BLaER1 treated with 17β-estradiol and CSF1 and Interleukin-3, amounts not matched to agents 10 nM and 100 nM (cell line): ENCODE results near the gene HDDC2.

Source experiments
- H3K27ac ChIP-seq, 11 experiments: shearing (Covaris generic); formaldehyde crosslinking; 2 replicates each; pipeline ENCODE4 v1.8.1; 2022
- H3K27me3 ChIP-seq, 11 experiments: shearing (Covaris generic); formaldehyde crosslinking; 2 replicates each; pipeline ENCODE4 v1.8.1; 2022
- H3K36me3 ChIP-seq, 11 experiments: shearing (Covaris generic); formaldehyde crosslinking; 2 replicates each; pipeline ENCODE4 v1.8.1; 2022
- H3K4me1 ChIP-seq, 10 experiments: shearing (Covaris generic); formaldehyde crosslinking; 2 replicates each; pipeline ENCODE4 v1.8.1; 2022
- H3K4me2 ChIP-seq, 11 experiments: shearing (Covaris generic); formaldehyde crosslinking; 2 replicates each; pipeline ENCODE4 v1.8.1; 2022
- H3K4me3 ChIP-seq, 10 experiments: shearing (Covaris generic); formaldehyde crosslinking; 2 replicates each; pipeline ENCODE4 v1.8.1; 2022
- H3K9ac ChIP-seq, 11 experiments: shearing (Covaris generic); formaldehyde crosslinking; 2 replicates each; pipeline ENCODE4 v1.8.1; 2022
- H3K9me3 ChIP-seq, 11 experiments: shearing (Covaris generic); formaldehyde crosslinking; replicated peaks in 1 of 11; 2 replicates each; pipeline ENCODE4 v1.8.1; 2022
- H4K20me1 ChIP-seq, 11 experiments: shearing (Covaris generic); formaldehyde crosslinking; 2 replicates each; pipeline ENCODE4 v1.8.1; 2022
- Cebpa-rat ChIP-seq, 11 experiments: shearing (Covaris generic); IDR thresholded peaks; 2 replicates each; pipeline ENCODE4 v1.8.1; 2022

The HDDC2 gene

DNA sequence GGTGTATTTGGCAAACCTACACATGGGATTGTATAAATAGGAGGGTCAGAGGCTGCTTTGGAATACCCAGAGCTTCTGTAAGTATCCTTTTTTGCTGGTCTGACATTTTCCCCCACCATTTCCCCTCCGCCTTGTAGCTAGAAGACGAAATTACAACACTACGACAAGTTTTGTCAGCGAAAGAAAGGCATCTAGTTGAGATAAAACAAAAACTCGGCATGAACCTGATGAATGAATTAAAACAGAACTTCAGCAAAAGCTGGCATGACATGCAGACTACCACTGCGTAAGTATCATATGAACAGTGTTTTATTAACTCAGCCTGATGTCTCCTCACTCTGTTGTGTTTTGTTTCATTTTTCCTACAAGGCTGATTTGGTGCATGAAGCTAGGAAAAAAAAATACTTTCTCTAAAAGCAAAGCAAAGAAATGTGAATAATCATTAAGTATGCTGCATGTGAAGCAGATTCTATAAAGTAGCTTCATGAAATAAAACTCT, 72.7 kb downstream of the HDDC2 start:
- H3K9me3 ChIP-seq, result no peaks in the 10 kb centered on the region
- H3K4me3 ChIP-seq, result no peak overlapping the region
- H3K27me3 ChIP-seq, result no peaks in the 10 kb centered on the region
- no peak overlapping the region for H3K4me2 ChIP-seq
- no peak overlapping the region for H3K27ac ChIP-seq
- TF ChIP-seq Cebpa-rat (IDR thresholded peaks at IDR 0.05), result no peak
- no peaks in the 10 kb centered on the region for H3K36me3 ChIP-seq
- H4K20me1 ChIP-seq, result no peaks in the 10 kb centered on the region
- H3K9ac ChIP-seq, result no peak overlapping the region
- no peaks in the 10 kb centered on the region for H3K4me1 ChIP-seq

DNA sequence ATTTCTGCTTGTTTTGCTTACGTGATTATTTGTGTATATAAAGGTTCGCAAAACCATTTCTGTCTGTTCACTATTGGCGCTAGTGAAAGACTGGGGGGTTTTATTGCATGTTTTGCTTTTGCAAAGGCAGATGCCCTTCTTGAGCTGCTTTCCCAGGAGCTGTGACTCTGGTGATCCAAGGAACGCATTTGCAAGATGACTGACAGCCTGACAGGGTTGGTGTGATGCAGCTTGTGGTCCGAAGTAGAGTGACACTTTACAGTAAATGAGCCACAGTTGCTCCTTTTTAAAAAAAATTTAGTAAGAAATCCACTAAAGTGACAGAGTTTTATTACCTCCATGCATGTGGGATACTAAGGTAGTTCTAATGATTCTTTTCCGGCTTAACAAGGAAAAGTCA, 74.5 kb downstream of the HDDC2 start:
- H3K9ac ChIP-seq, result no peak overlapping the region
- H3K4me1 ChIP-seq, result no peaks in the 10 kb centered on the region
- no peaks in the 10 kb centered on the region for H4K20me1 ChIP-seq
- H3K27ac ChIP-seq, result no peak overlapping the region
- no peak overlapping the region for H3K4me2 ChIP-seq
- no peak overlapping the region for H3K4me3 ChIP-seq
- H3K36me3 ChIP-seq, result no peaks in the 10 kb centered on the region
- no peaks in the 10 kb centered on the region for H3K27me3 ChIP-seq
- TF ChIP-seq Cebpa-rat (IDR thresholded peaks at IDR 0.05), result no peak
- no peaks in the 10 kb centered on the region for H3K9me3 ChIP-seq
